HEK293 (cell line): ENCODE data around the gene NSMCE1.

Experiments used
- CTCF ChIP-seq: fragments of 450-650 bp; formaldehyde crosslinking; IDR thresholded peaks from 2 replicates; pipeline ENCODE4 v1.5.1; 2016; ENCODE audit warnings: missing biosample characterization, missing genetic modification characterization
- HIC1 ChIP-seq: fragments of 450-650 bp; formaldehyde crosslinking; IDR thresholded peaks from 2 replicates; pipeline ENCODE4 v1.5.1; 2016; ENCODE audit warnings: missing biosample characterization, missing genetic modification characterization
- ZNF146 ChIP-seq: fragments of 450-650 bp; formaldehyde crosslinking; IDR thresholded peaks from 2 replicates; pipeline ENCODE4 v1.5.1; 2016; ENCODE audit warnings: missing biosample characterization, missing genetic modification characterization

- TF ChIP-seq HIC1 (tag by site-specific recombination) (no peak), CTCF (tag by site-specific recombination) (no peak), ZNF146 (tag by site-specific recombination) (no peak)
These were observed 37.4 kb upstream of the NSMCE1 start for GRCh38 chr16:27305839-27306442.
